Measurements from ENCODE around the gene NFIA. TPM values are rescaled to one million over a fixed set of nuclear protein-coding genes. Genes with fewer than 3 reads are reported as not detected.

NFIA gene
- total RNA-seq, 4 donors from 2014 or later, result 32.0 to 160 (median 32.9) TPM

DNA sequence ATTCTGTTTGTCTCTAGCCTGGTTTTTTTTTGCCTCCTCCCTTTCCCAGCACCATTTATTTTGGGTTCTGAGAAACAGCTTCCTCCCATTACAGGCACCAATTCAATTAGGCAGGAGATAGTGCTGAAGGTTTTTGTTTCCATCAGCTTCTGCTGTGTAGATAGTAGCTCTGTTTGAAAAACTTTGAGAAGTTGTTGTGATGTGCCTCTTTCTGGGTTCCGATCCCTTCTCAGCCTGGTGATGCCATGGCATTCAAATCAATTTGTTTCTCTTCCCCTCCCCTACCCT lies 109.0 kb downstream of the NFIA start:
- no peak for DNase-seq
- no peaks in the 10 kb centered on the region for H3K27me3 ChIP-seq
- TF ChIP-seq, protein P1, sequence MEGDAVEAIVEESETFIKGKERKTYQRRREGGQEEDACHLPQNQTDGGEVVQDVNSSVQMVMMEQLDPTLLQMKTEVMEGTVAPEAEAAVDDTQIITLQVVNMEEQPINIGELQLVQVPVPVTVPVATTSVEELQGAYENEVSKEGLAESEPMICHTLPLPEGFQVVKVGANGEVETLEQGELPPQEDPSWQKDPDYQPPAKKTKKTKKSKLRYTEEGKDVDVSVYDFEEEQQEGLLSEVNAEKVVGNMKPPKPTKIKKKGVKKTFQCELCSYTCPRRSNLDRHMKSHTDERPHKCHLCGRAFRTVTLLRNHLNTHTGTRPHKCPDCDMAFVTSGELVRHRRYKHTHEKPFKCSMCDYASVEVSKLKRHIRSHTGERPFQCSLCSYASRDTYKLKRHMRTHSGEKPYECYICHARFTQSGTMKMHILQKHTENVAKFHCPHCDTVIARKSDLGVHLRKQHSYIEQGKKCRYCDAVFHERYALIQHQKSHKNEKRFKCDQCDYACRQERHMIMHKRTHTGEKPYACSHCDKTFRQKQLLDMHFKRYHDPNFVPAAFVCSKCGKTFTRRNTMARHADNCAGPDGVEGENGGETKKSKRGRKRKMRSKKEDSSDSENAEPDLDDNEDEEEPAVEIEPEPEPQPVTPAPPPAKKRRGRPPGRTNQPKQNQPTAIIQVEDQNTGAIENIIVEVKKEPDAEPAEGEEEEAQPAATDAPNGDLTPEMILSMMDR (IDR thresholded peaks at IDR 0.05), result no peak
- no peak for TF ChIP-seq POLR2A (IDR thresholded peaks at IDR 0.05)
- no peaks in the 10 kb centered on the region for H3K9me3 ChIP-seq
- H3K4me3 ChIP-seq, result no peak overlapping the region
- H3K4me1 ChIP-seq, result no peaks in the 10 kb centered on the region
- peak overlapping the region in 1 of 4 donors; percentile 9 for H3K27ac ChIP-seq
- no peaks in the 10 kb centered on the region for H3K36me3 ChIP-seq

DNA sequence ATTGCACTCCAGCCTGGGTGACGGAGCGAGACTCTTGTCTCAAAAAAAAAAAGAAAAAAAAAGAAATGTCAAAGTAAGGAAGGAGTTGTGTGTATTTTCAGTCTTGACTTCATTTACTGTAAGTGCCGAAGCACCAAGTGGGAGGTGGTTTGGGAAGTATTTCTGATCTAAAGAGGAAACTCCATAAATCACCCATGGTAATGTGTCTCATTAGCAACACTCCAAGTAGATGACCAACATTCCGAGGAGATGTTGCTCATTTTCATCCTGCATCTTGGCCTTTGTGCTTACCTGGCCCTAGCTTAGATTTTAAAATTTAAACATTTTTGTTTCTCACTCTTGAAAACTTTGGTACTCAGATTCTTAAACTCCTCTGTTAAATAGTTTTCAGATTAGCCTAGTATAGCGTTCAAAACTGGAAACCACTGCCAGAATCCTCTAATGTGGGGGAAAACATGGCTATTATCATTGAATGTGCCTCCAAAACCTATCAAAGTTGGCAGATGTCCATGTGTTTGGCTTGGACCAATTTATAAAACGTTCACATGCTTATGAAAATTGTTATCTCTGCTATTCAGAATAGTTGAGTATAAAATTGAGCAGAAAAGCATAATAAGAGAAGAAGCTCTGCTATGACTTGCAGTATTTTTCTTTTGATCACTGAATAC lies 110.4 kb downstream of the NFIA start:
- Histone ChIP-seq H3K27me3 (no peaks in the 10 kb centered on the region), H3K9me3 (no peaks in the 10 kb centered on the region), H3K36me3 (no peaks in the 10 kb centered on the region), H3K4me1 (no peaks in the 10 kb centered on the region), H3K27ac (no peak overlapping the region), H3K4me3 (no peak overlapping the region)
- no peak for DNase-seq
- no peak for TF ChIP-seq POLR2A (IDR thresholded peaks at IDR 0.05)

- H3K4me1 ChIP-seq, result no peaks in the 10 kb centered on the region
- DNase-seq, result no peak
These were observed 111.4 kb downstream of the NFIA start for GRCh38 chr1:61193808-61194207.

GRCh38 chr1:61198554-61198953 lies 116.2 kb downstream of the NFIA start:
- Histone ChIP-seq H3K4me3 (no peak overlapping the region), H3K9me3 (no peaks in the 10 kb centered on the region), H3K27me3 (no peaks in the 10 kb centered on the region), H3K27ac (no peak overlapping the region), H3K4me1 (no peaks in the 10 kb centered on the region), H3K36me3 (no peaks in the 10 kb centered on the region)
- TF ChIP-seq, protein P1 (IDR thresholded peaks at IDR 0.05), result no peak
- no peak for TF ChIP-seq POLR2A (IDR thresholded peaks at IDR 0.05)
- no peak for DNase-seq

More at GRCh38 chr1:61193808-61194207, 111.4 kb downstream of the NFIA start:
- Histone ChIP-seq H3K4me3 (no peak overlapping the region), H3K27me3 (no peaks in the 10 kb centered on the region), H3K36me3 (no peaks in the 10 kb centered on the region), H3K27ac (no peak overlapping the region), H3K9me3 (no peaks in the 10 kb centered on the region)
- TF ChIP-seq, protein P1 (IDR thresholded peaks at IDR 0.05), result no peak

- Histone ChIP-seq H3K36me3 (no peaks in the 10 kb centered on the region), H3K9me3 (no peaks in the 10 kb centered on the region), H3K4me1 (no peaks in the 10 kb centered on the region), H3K27me3 (no peaks in the 10 kb centered on the region), H3K4me3 (no peak overlapping the region), H3K27ac (no peak overlapping the region)
- DNase-seq, result no peak
- TF ChIP-seq, protein P1 (IDR thresholded peaks at IDR 0.05), result no peak
These were observed 118.7 kb downstream of the NFIA start for GRCh38 chr1:61201035-61201434.

- peak overlapping the region in 2 of 4 donors; percentile 37 to 39 for H3K27ac ChIP-seq
- H3K4me1 ChIP-seq, result no peaks in the 10 kb centered on the region
These were observed 120.7 kb downstream of the NFIA start for GRCh38 chr1:61202854-61203598.

More at GRCh38 chr1:61202854-61203598, 120.7 kb downstream of the NFIA start:
- no peaks in the 10 kb centered on the region for H3K27me3 ChIP-seq
- TF ChIP-seq, protein P1 (IDR thresholded peaks at IDR 0.05), result no peak
- no peak for TF ChIP-seq POLR2A (IDR thresholded peaks at IDR 0.05)
- no peaks in the 10 kb centered on the region for H3K36me3 ChIP-seq
- no peaks in the 10 kb centered on the region for H3K9me3 ChIP-seq
- H3K4me3 ChIP-seq, result peak overlapping the region in 1 of 4 donors; percentile 15
- no peak for DNase-seq

All from Peyer's patch (tissue), 4 donors.